ENCODE measurements around the gene DAPK1.

DNA sequence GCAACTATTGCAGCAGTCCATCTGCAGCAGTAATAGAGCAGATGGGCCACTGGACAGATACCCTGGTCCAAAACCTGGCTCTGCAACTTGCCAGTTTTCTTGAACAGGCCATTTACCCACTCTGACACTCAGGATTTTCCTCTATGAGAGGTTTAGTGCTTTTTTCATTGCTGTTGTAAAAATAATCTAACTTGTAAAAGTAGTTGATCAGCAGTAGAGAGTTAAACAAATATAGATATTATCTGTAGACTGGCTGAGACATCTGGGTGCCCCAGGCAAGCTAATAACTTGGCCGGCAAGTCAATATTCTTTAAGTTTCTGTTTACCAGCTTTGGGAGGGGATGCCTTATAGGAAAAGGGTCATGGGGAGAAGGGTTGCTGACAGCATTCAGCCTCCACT, 4.1 kb downstream of the DAPK1 start:
- TF ChIP-seq, protein P1, sequence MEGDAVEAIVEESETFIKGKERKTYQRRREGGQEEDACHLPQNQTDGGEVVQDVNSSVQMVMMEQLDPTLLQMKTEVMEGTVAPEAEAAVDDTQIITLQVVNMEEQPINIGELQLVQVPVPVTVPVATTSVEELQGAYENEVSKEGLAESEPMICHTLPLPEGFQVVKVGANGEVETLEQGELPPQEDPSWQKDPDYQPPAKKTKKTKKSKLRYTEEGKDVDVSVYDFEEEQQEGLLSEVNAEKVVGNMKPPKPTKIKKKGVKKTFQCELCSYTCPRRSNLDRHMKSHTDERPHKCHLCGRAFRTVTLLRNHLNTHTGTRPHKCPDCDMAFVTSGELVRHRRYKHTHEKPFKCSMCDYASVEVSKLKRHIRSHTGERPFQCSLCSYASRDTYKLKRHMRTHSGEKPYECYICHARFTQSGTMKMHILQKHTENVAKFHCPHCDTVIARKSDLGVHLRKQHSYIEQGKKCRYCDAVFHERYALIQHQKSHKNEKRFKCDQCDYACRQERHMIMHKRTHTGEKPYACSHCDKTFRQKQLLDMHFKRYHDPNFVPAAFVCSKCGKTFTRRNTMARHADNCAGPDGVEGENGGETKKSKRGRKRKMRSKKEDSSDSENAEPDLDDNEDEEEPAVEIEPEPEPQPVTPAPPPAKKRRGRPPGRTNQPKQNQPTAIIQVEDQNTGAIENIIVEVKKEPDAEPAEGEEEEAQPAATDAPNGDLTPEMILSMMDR (IDR thresholded peaks at IDR 0.05; ENCODE audit: low read length), result no peak
- TF ChIP-seq EZH2 (optimal IDR thresholded peaks at IDR 0.05; ENCODE audit: low read depth, low read length) (no peak), EZH2phosphoT487 (IDR thresholded peaks at IDR 0.05; ENCODE audit: low read length) (no peak)
